CD4-positive, alpha-beta T cell (primary cell): ENCODE data around the gene FAM199X. TPM values are rescaled to one million over a fixed set of nuclear protein-coding genes. Genes with fewer than 3 reads are reported as not detected.

Experiments
- ATAC-seq: fragments of 200-7000 bp; cut with Tn5 transposase; one replicate; pipeline ENCODE4 v1.10.0; 2022; ENCODE audit warnings: mild to moderate bottlenecking; ENCODE audit not compliant: poor library complexity
- CTCF ChIA-PET: fragments of 350-600 bp; sonication (Branson Sonifier 250); formaldehyde crosslinking; loops from one replicate; lab custom pipeline; 2021; ENCODE audit warnings: antibody characterized with exemption, inconsistent platforms; lab: Charles Lee
- POLR2A ChIA-PET: fragments of 350-600 bp; sonication (Branson Sonifier 250); formaldehyde crosslinking; loops from one replicate; lab custom pipeline; 2021; ENCODE audit warnings: antibody characterized with exemption, inconsistent platforms; lab: Charles Lee
- DNase-seq, 14 experiments: peaks; one replicate each; pipeline ENCODE4 v3.0.0-alpha.2; 2013 to 2020; ENCODE audit warnings: mixed read lengths in 2 of 14
- H3K27ac ChIP-seq, 2 donors: one replicate each; pipeline versions ENCODE4 v1.5.1 to v1.7.0; 2013; ENCODE audit warnings: low read length in 2 of 2, low read depth in 1 of 2, mild to moderate bottlenecking in 1 of 2
- H3K27me3 ChIP-seq, 2 experiments: 1 replicate in 1 of 2; 2 replicates in 1 of 2; pipeline versions ENCODE4 v1.6.1 to v1.7.0; 2013; ENCODE audit warnings: low read length in 2 of 2, control low read depth in 1 of 2, mild to moderate bottlenecking in 1 of 2, moderate library complexity in 1 of 2; ENCODE audit not compliant: insufficient read depth in 2 of 2, control insufficient read depth in 1 of 2
- H3K36me3 ChIP-seq: one replicate; pipeline ENCODE4 v1.6.1; 2013; ENCODE audit warnings: low read length, control low read depth; ENCODE audit not compliant: insufficient read depth
- H3K4me1 ChIP-seq: one replicate; pipeline ENCODE4 v1.6.1; 2013; ENCODE audit warnings: low read length, control low read depth; ENCODE audit not compliant: insufficient read depth
- H3K4me3 ChIP-seq: one replicate; pipeline ENCODE4 v1.5.1; 2013; ENCODE audit warnings: mild to moderate bottlenecking, low read length, moderate library complexity
- H3K9me3 ChIP-seq, 2 experiments: 1 replicate in 1 of 2; 2 replicates in 1 of 2; pipeline versions ENCODE4 v1.6.1 to v1.7.0; 2013; ENCODE audit warnings: low read length in 2 of 2, mild to moderate bottlenecking in 2 of 2, control low read depth in 1 of 2, moderate library complexity in 1 of 2; ENCODE audit not compliant: control insufficient read depth in 1 of 2, insufficient read depth in 1 of 2
- H3K27ac Mint-ChIP-seq: one replicate; pipeline ENCODE4 v1.8.0; 2020; ENCODE audit warnings: mixed read lengths
- H3K27me3 Mint-ChIP-seq: one replicate; pipeline ENCODE4 v1.8.0; 2021; ENCODE audit warnings: mixed read lengths
- H3K36me3 Mint-ChIP-seq: one replicate; pipeline ENCODE4 v1.8.0; 2021; ENCODE audit warnings: low read depth, mixed read lengths
- H3K4me1 Mint-ChIP-seq: one replicate; pipeline ENCODE4 v1.8.0; 2021; ENCODE audit warnings: low read depth, mixed read lengths
- H3K4me3 Mint-ChIP-seq: one replicate; pipeline ENCODE4 v1.8.0; 2020; ENCODE audit warnings: mild to moderate bottlenecking, mixed read lengths
- H3K9me3 Mint-ChIP-seq: one replicate; pipeline ENCODE4 v1.8.0; 2020; ENCODE audit warnings: mixed read lengths
- intact Hi-C, 2 experiments: fragments of 100-400 bp; cut with DNase I in 1 of 2; cut with micrococcal nuclease in 1 of 2; formaldehyde crosslinking; loops; one replicate each; pipeline versions ENCODE4 v1.15.1 to v1.9.0; 2023 to 2025; cut with DNase I, micrococcal nuclease
- total RNA-seq, 174 experiments: library from RNA in 2 of 174; stranded (reverse) in 2 of 174; gene quantifications; one replicate each; pipeline ENCODE4 v1.2.3 and lab custom pipeline; 2021 to 2026
- TF ChIP-seq, protein P1 (sequence below): fragments of 200-600 bp; IDR thresholded peaks from one replicate; pipeline ENCODE4 v1.8.0; 2022; ENCODE audit warnings: antibody characterized with exemption, mild to moderate bottlenecking

Gene FAM199X
- total RNA-seq, 2 experiments from 2014 or later, result 16.4 to 17.1 TPM

GRCh38 chrX:104193485-104193884 lies 27.2 kb downstream of the FAM199X start:
- Mint-ChIP-seq H3K27me3 (no peaks in the 10 kb centered on the region), H3K9me3 (no peaks in the 10 kb centered on the region), H3K4me1 (no peaks in the 10 kb centered on the region), H3K36me3 (peaks cover 27% of the 10 kb centered on the region), H3K4me3 (no peak overlapping the region), H3K27ac (no peak overlapping the region)
- no peaks in the 10 kb centered on the region for H3K4me1 ChIP-seq
- peaks cover 32% of the 10 kb centered on the region for H3K36me3 ChIP-seq
- intact Hi-C loops, result loop anchor here in 1 of 2 experiments (10.0 kb wide), 1 partner anchor 731 kb away; no protein-coding TSS in a partner anchor
- no peaks in the 10 kb centered on the region for H3K9me3 ChIP-seq
- DNase-seq (no peak), ATAC-seq (no peak)
- H3K27me3 ChIP-seq, result no peaks in the 10 kb centered on the region
- CTCF ChIA-PET, result no interaction called here
- TF ChIP-seq, protein P1, sequence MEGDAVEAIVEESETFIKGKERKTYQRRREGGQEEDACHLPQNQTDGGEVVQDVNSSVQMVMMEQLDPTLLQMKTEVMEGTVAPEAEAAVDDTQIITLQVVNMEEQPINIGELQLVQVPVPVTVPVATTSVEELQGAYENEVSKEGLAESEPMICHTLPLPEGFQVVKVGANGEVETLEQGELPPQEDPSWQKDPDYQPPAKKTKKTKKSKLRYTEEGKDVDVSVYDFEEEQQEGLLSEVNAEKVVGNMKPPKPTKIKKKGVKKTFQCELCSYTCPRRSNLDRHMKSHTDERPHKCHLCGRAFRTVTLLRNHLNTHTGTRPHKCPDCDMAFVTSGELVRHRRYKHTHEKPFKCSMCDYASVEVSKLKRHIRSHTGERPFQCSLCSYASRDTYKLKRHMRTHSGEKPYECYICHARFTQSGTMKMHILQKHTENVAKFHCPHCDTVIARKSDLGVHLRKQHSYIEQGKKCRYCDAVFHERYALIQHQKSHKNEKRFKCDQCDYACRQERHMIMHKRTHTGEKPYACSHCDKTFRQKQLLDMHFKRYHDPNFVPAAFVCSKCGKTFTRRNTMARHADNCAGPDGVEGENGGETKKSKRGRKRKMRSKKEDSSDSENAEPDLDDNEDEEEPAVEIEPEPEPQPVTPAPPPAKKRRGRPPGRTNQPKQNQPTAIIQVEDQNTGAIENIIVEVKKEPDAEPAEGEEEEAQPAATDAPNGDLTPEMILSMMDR, result no peak
- POLR2A ChIA-PET, result no interaction called here
- H3K4me3 ChIP-seq, result no peak overlapping the region
- no peak overlapping the region for H3K27ac ChIP-seq

DNA sequence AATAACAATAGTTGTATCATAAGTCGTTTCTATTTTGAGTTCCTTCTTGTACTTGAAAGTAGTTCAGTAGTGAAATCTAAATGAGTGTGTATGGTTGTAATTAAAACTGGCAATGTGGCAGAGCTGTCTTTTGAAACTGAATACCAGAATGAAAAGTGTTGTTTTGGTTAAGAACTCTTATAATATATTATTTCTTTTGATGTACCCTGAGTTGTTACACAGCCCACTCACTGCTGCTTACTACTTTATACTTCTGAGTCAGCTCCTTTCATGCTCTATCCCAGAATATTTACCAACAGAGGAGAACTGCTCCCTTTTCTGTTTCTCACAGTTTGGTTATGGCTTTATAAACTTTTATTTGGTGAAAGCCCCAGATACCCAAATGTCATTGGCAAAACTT lies 28.8 kb downstream of the FAM199X start:
- no peaks in the 10 kb centered on the region for H3K4me1 ChIP-seq
- no peak overlapping the region for H3K27ac ChIP-seq
- TF ChIP-seq, protein P1, result no peak
- no peak for DNase-seq
- peak overlapping the region; percentile 6 for H3K27ac Mint-ChIP-seq
- H3K9me3 Mint-ChIP-seq, result no peaks in the 10 kb centered on the region
- no peaks in the 10 kb centered on the region for H3K4me1 Mint-ChIP-seq
- peaks cover 21% of the 10 kb centered on the region for H3K36me3 Mint-ChIP-seq
- CTCF ChIA-PET, result interaction anchor here (0.8 to 1.7 kb wide), 8 partner anchors 10 to 58 kb away, joined by 3 to 5 read pairs (median 4); partner anchors contain the start of gene FAM199X
- H3K27me3 Mint-ChIP-seq, result no peaks in the 10 kb centered on the region
- H3K36me3 ChIP-seq, result peaks cover 18% of the 10 kb centered on the region
- no peak for ATAC-seq
- POLR2A ChIA-PET, result interaction anchor here (1.3 kb wide), 1 partner anchor 82 kb away, joined by 3 read pairs; no protein-coding TSS in a partner anchor
- no peaks in the 10 kb centered on the region for H3K27me3 ChIP-seq
- H3K4me3 ChIP-seq, result no peak overlapping the region
- no peak overlapping the region for H3K4me3 Mint-ChIP-seq
- intact Hi-C loops, result loop anchor here in 1 of 2 experiments (10.0 kb wide), 1 partner anchor 730 kb away; no protein-coding TSS in a partner anchor
- H3K9me3 ChIP-seq, result no peaks in the 10 kb centered on the region

GRCh38 chrX:104195489-104196084 lies 29.3 kb downstream of the FAM199X start:
- Mint-ChIP-seq H3K36me3 (peaks cover 15% of the 10 kb centered on the region), H3K27me3 (no peaks in the 10 kb centered on the region), H3K4me3 (no peak overlapping the region), H3K27ac (no peak overlapping the region), H3K4me1 (no peaks in the 10 kb centered on the region), H3K9me3 (no peaks in the 10 kb centered on the region)
- peaks cover 12% of the 10 kb centered on the region for H3K36me3 ChIP-seq
- no peak overlapping the region for H3K27ac ChIP-seq
- H3K9me3 ChIP-seq, result no peaks in the 10 kb centered on the region
- H3K4me3 ChIP-seq, result no peak overlapping the region
- DNase-seq, result peak in 3 of 14 experiments; percentile 34 to 53 (median 52)
- no peaks in the 10 kb centered on the region for H3K27me3 ChIP-seq
- intact Hi-C loops, result loop anchor here in 1 of 2 experiments (10.0 kb wide), 1 partner anchor 729 kb away; no protein-coding TSS in a partner anchor
- ChIA-PET CTCF (interaction anchor here (0.8 to 1.7 kb wide), 8 partner anchors 9 to 58 kb away, joined by 3 to 5 read pairs (median 4); partner anchors contain the start of gene FAM199X), POLR2A (interaction anchor here (1.3 kb wide), 1 partner anchor 82 kb away, joined by 3 read pairs; no protein-coding TSS in a partner anchor)
- TF ChIP-seq, protein P1, result peak; percentile 62
- no peaks in the 10 kb centered on the region for H3K4me1 ChIP-seq
- no peak for ATAC-seq
